HPDE6-E6E7 (cell line): ENCODE results near the gene MYLK.
"Not testable (repeated sequence)": the region's sequence is repeated elsewhere in the genome, so short reads cannot be mapped to it uniquely, and the experiment has no call there.

Experiments used
- DNase-seq: peaks from one replicate; pipeline ENCODE4 v3.0.0; 2011; ENCODE audit warnings: missing footprints; ENCODE audit errors: extremely low spot score

The MYLK gene

DNA sequence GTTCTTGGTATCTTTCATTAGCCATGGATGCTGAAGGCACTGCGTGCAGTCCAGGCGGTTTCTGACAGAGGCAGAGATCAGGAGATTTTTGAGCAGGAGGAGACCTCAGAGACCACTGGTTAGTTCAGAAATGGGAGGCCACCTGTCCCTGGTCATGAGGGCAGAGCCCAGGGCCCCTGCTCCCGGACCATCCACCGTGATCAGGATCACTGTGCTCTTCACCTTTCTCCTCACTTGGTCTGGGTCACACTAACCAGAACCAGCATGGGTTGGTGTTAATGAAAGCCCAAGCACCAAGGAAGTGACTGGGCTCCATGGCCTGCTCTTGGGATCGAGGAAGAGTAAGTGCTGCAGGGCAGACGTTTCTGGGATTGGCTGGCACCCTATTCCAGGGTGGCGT lies 257.3 kb downstream of the MYLK start:
- no peak for DNase-seq

DNA sequence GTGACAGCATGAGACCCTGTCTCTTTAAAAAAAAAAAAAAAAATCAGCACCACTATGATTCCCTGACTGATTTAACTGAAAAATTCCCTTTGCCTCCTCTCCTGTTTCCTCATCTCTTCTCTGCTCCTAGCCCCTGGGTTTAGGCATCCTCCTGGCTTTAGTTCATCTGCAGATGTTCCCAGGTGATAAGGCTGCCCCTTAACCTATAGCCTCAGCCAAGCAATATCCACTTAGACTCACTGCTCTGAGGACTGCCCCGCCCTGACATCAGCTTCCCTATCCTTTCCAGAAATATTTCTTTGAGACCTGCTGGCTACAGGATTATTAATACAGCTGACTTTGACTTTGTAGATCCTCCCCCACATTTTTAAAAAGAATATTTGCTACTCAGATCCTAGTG lies 259.8 kb downstream of the MYLK start:
- DNase-seq, result no peak

DNA sequence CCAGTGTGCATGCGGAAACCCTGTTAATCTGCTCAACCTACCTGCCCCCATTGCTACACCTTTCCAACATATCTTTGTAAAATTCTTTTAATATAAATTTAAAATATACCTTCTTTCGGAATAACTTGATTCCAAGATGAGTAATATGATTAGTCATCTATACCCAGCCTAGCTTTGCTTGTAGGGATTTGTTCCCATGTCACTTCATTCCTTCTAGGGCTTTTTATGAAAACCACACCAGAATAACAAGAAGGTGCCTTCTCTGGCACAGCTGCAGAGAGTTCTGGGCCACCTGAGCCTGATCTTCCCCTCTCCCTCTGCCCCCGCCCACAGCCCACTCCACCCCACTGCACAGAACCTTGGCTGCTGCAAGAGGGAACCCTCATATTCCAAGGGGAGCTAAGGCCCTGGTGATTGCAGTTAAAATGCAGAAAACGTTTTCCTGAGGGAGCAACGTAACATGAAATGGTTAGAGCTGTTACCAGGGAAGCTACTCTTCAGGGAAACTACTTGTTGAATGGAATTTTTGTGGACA lies 260.7 kb downstream of the MYLK start:
- DNase-seq, result peak; percentile 84

DNA sequence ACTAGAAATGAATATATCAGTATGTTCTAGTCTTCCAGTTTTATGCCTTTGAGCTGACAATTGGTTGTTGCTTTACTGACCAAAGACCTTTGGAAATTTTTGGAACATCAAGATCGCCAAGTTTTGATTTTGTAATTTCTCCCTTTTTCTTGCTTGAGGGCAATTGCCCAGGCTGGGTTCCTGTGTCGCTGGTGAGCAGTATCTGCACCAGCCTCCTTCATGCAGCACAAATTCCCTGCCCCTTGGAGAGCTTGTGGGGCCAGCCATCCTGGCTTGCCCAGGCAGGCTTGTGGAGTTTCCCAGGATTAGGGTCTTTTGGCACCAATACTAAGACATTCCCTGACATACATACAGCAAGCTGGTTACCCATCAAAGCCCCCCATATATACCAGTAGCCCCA lies 261.4 kb downstream of the MYLK start:
- DNase-seq, result no peak

DNA sequence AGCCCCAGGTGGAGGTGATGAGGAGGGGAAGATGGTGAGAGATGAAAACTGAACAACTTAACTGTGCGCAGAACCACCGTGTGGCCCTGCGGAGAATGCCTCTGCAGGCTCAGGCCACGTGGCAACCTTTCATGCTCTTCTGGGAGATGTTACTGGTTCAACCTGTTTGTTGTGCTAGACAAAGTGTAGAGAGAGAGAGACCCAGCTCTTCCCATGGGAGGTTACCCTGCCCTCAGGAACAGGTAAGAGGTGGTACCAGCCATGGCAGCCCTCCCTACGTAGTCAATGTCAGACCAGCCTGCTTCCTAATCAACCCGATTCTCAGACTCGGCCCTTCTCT lies 262.3 kb downstream of the MYLK start:
- DNase-seq, result no peak

DNA sequence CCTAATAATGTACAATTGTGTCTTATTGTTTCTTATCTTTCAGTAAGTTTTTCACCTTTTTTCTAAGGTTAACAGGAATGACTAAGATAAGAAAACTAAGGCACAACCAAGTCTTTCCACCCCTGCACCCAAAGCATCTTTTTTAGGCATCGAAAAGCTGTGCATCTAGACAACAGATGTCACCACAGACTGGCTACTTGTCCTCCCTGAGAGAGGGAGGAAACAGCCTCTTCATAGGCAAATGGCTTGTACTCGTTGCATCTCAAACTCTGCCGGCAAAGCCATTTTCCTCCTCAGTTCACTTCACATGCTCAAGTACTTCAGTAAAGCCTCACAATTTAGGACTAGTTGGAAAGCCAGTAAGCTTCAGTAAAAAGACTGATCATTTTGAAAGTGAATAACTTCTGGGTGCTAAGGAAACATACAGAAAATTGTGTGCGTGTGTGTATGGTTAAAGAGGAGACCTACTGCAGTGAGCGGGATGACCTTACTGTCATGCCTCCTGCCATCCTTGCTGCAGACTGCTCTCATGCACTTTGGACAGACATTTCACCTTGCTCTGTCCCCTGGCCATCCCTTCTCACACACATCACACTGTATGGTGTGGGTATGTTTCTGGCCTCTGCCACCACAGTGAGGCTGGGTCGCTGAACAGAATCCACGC lies 262.8 kb downstream of the MYLK start:
- no peak for DNase-seq

DNA sequence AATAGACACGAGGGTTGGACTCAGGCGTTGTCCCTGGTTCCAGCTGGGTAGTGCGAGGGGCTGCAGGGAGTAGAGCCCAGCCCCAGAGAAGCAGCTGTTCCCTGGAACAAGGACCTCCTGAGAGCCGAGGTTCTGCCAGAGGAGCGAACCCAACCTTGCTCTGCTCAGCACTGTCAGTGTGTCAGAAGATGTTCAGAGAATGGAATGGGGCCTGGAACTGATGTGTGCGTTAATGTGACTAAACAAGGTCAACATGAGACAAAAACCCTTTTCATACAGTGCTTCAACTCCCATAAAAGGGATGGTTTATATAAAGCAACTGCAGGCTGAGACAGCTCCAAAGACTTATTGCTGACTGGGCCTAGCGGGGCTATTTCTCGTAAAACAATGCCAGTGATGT lies 263.8 kb downstream of the MYLK start:
- no peak for DNase-seq

DNA sequence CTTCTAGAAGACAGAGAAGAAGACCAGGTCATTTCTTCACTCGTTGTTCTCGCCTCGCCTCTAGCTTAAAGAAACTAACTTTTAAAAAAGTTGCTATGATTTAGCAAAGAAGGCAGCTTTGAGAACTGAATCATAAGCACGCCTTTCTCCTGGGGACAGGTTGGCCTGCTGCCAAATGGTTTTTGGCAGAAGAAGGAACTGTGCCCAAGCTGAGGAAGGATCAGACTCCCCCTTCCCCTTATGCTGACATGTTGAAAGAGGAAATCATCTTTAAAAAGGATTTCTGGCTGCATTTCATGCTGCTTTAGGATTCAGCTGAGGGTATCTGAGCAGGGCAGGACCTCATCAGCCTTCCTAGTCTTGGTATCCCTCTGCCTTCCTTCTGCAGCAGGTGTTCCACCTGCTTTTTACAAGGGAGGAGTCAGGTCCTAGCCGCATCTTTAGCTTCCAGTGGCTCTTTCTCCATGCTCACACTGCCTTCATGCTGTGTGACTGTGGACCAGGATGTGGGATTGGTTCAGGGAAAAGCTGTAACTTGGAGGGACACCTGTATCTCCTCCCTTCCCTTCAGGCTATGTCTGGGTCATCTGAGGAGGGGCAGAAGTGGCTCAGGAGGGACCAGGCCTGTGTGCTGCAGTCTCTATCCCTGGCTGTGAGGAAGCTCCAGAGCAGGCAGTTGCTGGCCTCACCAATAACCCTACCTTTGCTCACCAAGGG lies 265.2 kb downstream of the MYLK start:
- no peak for DNase-seq

DNA sequence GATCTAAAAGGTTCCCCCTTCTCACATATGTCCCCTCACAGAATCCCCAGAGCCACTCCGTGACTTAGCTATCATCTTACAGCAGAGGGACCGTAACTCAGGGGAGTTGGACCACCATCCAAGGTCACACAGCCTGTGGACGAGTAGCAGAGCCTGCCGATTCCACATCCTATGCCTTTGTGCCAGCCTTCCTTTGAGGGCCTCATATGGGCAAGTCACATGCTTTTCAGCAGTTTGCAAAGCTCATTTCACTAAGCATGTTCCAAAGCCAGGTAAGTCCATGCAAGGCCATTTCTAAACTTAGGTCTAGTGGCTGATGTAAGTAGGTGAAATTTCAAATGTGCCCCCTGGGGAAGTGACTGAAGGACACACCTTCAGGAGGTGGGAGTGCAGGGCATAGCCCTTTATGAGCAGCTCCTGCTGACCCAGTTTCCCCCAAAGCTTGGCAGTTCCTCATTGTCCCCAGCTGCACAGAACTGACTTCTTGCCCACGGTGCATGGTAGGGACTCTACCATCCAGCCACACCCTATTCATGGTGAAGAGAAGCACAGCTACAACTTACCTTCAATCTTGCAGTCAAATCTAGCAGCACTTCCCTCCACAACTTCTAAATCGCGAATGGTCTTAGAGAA lies 265.9 kb downstream of the MYLK start:
- DNase-seq, result no peak

DNA sequence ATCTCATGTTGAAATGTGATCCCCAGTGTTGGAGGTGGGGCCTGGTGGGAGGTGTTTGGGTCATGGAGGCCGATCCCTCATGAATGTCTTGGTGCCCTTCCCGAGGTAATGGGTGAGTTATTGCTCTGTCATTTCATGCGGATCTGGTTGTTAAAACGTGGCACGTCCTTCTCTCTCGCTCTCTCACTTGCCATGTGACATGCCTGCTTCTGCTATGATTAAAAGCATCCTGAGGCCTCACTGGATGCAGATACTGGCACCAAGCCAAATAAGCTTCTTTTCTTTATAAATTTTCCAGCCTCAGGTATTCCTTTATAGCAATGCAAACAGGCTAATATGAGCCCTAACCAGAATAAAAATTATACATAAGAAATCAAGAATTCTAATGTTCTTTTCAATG lies 267.5 kb downstream of the MYLK start:
- no peak for DNase-seq

DNA sequence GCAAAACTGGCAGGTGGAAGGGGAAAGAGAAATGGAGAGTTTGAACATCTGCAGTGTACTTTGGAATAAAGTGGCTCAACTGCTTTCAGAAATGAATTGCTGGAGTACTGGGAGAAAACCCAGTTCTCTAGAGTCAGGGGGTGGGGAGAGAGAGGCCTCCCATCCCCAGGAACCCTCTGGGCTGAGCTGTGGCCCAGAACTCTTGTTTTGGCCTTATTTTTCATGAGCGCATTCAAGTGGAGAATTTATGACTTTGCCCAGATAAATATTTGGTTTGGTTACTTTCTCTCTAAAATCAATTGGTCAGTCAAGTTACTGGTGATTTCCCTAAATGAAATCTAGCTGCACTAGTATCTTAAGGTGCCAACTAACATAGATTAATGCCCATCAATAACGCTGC lies 270.6 kb downstream of the MYLK start:
- DNase-seq, result no peak

DNA sequence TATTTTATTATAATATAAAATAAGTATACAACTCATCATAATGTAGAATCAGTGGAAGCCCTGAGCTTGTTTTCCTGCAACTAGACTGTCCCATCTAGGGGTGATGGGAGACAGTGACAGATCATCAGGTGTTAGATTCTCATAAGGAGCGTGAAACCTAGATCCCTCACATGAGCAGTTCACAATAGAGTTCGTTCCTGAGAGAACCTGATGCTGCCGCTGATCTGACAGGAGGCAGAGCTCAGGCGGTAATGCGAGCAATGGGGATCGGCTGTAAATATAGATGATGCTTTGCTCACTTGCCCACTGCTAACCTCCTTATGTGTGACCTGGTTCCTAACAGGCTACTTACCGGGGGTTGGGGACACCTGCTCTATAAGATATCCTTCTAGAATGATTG lies 272.5 kb downstream of the MYLK start:
- DNase-seq, result not testable (repeated sequence)

DNA sequence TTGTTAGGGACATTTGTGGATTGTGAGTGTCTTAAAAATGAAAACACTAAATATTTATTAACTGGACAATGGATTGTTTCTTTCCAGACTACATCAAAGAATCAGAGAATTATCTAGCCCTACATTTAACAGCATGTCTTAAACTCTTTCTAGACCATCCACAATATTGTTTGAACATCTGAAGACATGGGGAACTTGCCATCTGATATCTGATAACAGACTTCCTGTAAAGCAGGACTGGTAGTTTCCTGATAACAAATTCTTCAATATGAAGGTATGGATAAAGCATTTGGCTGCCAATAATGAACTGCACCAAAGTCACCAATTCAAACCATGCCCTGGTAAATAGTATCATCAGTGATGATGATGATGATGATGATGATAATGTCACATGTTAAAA lies 273.1 kb downstream of the MYLK start:
- DNase-seq, result no peak

DNA sequence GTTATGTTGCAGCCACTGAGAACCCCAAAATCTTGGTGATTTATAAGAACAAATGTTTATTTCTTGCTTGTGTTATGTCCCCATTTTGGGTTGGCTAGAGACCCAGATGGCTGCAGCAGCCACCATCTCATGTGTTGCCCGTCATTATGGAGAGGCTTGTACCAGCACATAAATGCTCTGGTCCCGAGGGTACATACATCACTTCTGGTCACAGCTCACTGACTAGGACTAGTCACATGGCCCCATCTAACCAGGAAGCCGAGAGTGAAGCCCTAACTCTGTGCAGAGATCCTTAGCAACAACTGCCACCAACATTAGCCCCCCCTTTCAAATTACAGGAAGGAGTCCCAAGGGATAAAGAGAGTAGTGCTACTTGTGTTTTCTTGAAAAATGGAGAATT lies 273.8 kb downstream of the MYLK start:
- no peak for DNase-seq

DNA sequence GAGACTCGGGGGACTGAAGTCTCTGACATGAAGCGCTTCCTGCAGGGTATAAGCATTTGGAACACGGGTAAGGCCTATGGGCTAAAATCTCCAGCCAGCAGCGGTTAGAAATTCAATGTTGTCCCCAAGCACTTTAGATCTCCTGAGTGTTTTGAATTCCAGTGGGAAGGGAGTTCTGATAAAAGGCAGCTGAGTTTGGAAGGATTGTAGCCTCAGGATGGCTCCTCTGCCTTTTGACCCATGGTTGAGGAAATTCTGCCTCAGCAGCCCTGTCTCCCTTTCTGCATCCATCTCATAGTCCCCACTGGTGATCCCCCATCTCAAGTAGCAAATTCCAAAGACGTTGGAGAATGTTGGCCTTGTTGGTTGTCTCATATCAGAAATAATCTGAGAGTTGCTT lies 275.1 kb downstream of the MYLK start:
- DNase-seq, result no peak

DNA sequence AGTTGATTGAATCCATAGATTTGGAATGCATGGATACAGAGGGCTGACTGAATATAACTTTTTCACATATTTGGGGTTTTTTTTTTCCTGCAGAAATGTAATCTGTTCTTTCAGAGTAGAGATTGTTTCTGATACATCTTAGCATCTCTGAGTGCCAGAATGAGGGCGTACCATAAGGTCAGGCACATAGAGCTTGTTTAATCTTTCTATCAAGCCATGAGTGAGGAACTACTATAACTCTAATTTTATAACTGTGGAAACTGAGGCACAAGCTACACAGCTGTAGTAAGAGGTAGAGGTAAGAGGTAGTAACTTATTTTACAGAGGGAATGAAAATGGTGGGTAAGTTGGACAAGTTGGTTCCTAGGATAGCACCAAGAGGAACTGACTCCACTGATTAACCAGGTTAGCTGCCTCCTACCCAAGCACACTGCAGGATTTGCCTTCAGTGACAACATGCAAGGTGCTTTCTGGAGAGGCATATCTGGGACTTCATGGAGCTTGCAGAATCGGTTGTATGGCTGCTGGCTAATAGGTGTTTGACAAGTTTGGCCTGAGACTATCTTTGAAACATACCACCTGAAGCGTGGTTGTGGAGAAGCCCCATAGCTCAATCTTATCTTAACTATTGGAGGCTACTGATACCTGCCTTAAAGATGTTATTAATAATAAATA lies 275.7 kb downstream of the MYLK start:
- no peak for DNase-seq

DNA sequence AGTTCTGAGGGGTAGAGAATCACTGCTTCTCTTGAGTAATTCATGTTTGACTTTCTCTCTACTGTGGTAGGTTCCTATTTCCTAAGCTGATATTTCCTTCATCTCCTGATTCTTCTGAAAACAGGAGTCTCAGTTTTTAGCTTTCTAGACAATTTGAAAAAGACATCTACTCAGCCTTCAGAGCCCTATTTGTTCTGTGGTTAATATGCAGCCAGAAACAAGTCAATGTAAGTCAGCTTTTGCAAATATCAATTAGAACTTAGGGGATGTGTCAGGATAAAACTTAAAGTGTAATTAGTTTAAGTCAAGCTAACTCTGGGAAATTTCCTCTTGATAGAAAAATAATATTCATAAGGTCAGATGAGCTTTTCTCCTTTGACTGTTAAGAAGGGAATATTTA lies 277.6 kb downstream of the MYLK start:
- DNase-seq, result no peak

DNA sequence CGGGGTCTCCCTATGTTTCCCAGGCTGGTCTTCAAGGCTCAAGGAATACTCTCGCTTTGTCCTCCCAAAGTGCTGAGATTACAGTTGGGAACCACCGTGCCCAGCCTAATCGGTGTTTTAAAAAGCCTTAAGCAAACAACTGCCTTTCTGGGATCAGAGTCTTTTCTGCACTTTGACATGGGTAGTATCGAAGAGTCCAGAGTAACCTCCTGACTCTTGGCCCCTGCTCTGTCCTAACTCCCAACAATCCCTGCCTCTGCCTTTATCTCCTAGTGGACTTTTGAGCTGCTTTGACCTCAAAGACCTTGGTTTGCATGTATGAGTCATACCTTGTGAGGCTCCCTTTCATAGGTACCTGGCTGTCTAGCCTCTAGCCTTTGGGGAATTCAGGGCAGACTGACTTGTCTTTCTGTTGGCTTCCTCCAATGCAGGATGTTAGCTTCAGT lies 278.3 kb downstream of the MYLK start:
- no peak for DNase-seq

DNA sequence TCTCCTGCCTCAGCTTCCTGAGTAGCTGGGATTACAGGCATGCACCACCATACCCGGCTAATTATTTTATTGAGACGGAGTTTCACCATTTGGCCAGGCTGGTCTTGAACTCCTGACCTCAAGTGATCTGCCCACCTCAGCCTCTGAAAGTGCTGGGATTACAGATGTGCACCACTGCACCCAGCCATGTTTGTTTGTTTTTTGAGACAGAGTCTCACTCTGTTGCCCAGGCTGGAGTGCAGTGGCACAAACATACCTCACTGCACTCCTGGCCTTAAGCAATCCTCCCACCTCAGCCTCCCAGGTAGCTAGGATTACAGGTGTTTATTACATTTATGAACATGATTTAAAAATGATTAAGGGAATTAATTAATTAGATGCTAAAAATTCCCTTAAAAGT lies 281.0 kb downstream of the MYLK start:
- DNase-seq, result not testable (repeated sequence)

DNA sequence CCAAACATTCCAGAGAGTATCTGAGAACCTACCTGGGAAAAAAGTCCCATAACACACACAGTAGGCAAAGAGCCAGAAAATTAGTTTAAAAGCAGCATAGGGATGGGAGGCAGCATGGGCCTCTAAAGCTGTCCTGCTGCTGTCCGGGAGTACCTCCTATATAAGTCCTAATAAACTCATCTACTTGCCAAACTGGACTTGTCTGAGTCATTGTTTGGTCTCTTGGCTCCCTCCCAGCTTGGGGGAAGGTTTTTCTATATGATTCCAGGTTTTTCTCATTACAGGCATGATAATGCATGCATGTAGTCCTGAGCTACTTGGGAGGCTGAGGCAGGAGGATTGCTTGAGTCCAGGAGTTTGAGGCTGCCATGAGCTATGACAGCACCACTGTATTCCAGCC lies 281.8 kb downstream of the MYLK start:
- peak; percentile 70 for DNase-seq

DNA sequence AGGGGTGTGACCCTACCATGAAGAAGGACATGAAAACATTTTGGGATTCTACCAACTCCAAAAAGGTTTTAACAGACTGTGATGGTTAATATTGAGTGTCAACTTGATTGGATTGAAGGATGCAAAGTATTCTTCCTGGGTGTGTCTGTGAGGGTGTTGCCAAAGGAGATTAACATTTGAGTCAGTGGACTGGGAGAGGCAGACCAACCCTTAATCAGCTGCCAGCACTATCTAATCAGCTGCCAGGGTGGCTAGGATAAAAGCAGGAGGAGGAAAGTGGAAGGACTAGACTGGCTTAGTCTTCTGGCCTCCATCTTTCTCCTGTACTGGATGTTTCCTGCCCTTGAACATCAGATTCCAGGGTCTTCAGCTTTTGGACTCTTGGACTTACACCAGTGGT lies 283.3 kb downstream of the MYLK start:
- not testable (repeated sequence) for DNase-seq

DNA sequence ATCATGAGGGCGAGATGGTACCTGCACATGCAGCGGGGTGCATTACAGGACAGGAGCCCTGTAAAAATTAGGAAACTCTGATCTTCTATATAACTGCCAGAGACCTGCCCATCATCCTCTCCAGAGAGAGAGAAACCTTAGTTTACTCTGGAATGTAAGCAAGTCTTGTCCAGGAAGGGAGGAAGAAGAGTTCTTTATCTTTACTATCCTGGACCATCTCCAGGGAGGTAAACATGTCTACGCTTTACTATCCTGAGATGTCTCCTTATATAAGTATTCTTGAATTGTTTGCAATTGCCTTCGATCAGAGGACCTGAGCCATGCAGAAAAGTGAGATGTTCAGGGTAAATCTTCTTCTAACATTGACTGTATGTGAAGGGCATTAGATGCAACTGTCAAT lies 286.6 kb downstream of the MYLK start:
- no peak for DNase-seq
